ENCODE results near the gene DNMBP. TPM values are rescaled to one million over a fixed set of nuclear protein-coding genes. Genes with fewer than 3 reads are reported as not detected.

DNMBP gene
- total RNA-seq, 1 experiment from 2014 or later = 60.3 TPM

DNA sequence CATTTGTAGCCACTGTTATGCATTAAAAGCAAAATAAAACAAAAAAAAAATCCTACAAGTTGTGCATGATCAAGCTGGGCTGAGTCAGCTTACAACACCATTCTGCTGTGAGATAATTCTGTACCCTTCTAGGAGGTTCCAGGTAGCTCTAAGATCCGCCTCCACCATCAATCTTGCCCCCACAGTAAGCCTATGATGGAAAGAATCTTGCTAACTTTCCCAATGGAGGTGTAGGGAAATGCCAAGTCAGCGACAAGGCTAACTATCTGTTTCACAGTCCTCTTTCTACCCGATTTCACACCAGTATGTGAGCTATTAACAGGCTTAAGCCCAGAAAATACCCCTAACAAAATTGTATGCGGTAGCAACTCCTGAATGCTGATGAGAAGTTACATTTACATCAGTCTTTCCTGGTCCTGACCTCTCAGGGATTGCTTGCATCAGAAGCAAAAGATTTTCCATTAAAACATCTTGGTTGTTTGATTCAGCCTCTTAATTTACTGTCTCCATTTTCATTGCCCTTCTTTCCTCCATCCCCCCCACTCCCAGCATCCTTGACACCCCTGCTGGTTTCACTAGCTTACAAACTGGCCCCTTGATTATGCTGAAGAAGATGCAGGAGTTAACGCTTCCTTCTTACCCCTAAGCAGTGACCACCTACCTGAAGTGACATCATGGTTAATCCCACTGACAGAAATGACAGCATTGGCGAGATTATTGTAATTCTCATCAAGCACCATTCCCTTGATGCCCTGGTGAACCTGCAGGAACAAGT lies 44.1 kb upstream of the DNMBP start:
- Histone ChIP-seq H4K20me1 (ENCODE audit: insufficient read depth) (no peaks in the 10 kb centered on the region), H3K79me2 (ENCODE audit: insufficient read depth, low read length) (no peaks in the 10 kb centered on the region), H3K27ac (ENCODE audit: low read depth, low read length) (no peak overlapping the region), H2AFZ (ENCODE audit: low read depth, low read length, poor library complexity, severe bottlenecking) (no peak overlapping the region), H3K36me3 (ENCODE audit: control insufficient read depth in 1 of 2, insufficient read depth in 2 of 2, low read length in 2 of 2) (no peaks in the 10 kb centered on the region), H3K9ac (ENCODE audit: low read length) (no peak overlapping the region), H3K27me3 (ENCODE audit: insufficient read depth, low read length) (no peaks in the 10 kb centered on the region), H3K4me2 (ENCODE audit: low read length) (no peak overlapping the region), H3K4me3 (replicated peaks in 1 of 2; ENCODE audit: low read depth in 1 of 2, low read length in 2 of 2) (no peak overlapping the region), H3K9me3 (ENCODE audit: control insufficient read depth in 1 of 2, insufficient read depth in 1 of 2, low read depth in 1 of 2, low read length in 2 of 2) (peaks cover 0 to 3% of the 10 kb centered on the region in 2 experiments; a peak in 1 of 4 replicates), H3K9me2 (ENCODE audit: insufficient read depth) (no peaks in the 10 kb centered on the region), H3K4me1 (ENCODE audit: control insufficient read depth in 1 of 2, insufficient read depth in 2 of 2, low read length in 2 of 2) (no peaks in the 10 kb centered on the region)
- CTCF ChIA-PET = interaction anchor here (0.7 to 2.0 kb wide), 4 partner anchors 8 to 208 kb away, joined by 3 to 11 read pairs (median 3); no protein-coding TSS in a partner anchor
- no peak for ATAC-seq
- no TSS peak for BruUV-seq (replicated peaks)
- DNase-seq (ENCODE audit: low read depth, low spot score) = no peak
- TF ChIP-seq CBX3 (IDR thresholded peaks at IDR 0.05; ENCODE audit: low read depth) (no peak), YY1 (IDR thresholded peaks at IDR 0.05; ENCODE audit: extremely low read depth, insufficient replicate concordance, low read depth, low read length) (no peak), SRF (IDR thresholded peaks at IDR 0.05; ENCODE audit: low read depth) (no peak), FOSL1 (IDR thresholded peaks at IDR 0.05; ENCODE audit: low read depth) (no peak), SP1 (IDR thresholded peaks at IDR 0.05; ENCODE audit: low read depth) (no peak), EGR1 (IDR thresholded peaks at IDR 0.05; ENCODE audit: low read depth) (no peak), RAD21 (IDR thresholded peaks at IDR 0.05; ENCODE audit: low read depth) (no peak), JUND (IDR thresholded peaks at IDR 0.05) (no peak), SIN3A (IDR thresholded peaks at IDR 0.05; ENCODE audit: low read depth) (no peak), ZFX (IDR thresholded peaks at IDR 0.05) (no peak), POLR2A (IDR thresholded peaks at IDR 0.05; ENCODE audit: borderline replicate concordance, extremely low read depth, insufficient read depth, insufficient read length) (no peak), ZNF274 (IDR thresholded peaks at IDR 0.05; ENCODE audit: low read depth, low read length) (no peak), POLR2AphosphoS5 (IDR thresholded peaks at IDR 0.05; ENCODE audit: low read depth, low read length) (no peak), TCF7L2 (IDR thresholded peaks at IDR 0.05; ENCODE audit: borderline replicate concordance, extremely low read depth, insufficient read depth, insufficient read length) (no peak)
- TF ChIP-seq, protein P1, sequence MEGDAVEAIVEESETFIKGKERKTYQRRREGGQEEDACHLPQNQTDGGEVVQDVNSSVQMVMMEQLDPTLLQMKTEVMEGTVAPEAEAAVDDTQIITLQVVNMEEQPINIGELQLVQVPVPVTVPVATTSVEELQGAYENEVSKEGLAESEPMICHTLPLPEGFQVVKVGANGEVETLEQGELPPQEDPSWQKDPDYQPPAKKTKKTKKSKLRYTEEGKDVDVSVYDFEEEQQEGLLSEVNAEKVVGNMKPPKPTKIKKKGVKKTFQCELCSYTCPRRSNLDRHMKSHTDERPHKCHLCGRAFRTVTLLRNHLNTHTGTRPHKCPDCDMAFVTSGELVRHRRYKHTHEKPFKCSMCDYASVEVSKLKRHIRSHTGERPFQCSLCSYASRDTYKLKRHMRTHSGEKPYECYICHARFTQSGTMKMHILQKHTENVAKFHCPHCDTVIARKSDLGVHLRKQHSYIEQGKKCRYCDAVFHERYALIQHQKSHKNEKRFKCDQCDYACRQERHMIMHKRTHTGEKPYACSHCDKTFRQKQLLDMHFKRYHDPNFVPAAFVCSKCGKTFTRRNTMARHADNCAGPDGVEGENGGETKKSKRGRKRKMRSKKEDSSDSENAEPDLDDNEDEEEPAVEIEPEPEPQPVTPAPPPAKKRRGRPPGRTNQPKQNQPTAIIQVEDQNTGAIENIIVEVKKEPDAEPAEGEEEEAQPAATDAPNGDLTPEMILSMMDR (IDR thresholded peaks at IDR 0.05 in 2 of 3, conservative IDR thresholded peaks at IDR 0.05 in 1 of 3; ENCODE audit: borderline replicate concordance in 1 of 3, insufficient read depth in 1 of 3, low read depth in 2 of 3, low read length in 2 of 3) = no peak
- TF ChIP-seq, protein P2, sequence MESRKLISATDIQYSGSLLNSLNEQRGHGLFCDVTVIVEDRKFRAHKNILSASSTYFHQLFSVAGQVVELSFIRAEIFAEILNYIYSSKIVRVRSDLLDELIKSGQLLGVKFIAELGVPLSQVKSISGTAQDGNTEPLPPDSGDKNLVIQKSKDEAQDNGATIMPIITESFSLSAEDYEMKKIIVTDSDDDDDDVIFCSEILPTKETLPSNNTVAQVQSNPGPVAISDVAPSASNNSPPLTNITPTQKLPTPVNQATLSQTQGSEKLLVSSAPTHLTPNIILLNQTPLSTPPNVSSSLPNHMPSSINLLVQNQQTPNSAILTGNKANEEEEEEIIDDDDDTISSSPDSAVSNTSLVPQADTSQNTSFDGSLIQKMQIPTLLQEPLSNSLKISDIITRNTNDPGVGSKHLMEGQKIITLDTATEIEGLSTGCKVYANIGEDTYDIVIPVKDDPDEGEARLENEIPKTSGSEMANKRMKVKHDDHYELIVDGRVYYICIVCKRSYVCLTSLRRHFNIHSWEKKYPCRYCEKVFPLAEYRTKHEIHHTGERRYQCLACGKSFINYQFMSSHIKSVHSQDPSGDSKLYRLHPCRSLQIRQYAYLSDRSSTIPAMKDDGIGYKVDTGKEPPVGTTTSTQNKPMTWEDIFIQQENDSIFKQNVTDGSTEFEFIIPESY (IDR thresholded peaks at IDR 0.05; ENCODE audit: extremely low read depth, insufficient replicate concordance, low read length) = no peak
- TF ChIP-seq, protein P3, sequence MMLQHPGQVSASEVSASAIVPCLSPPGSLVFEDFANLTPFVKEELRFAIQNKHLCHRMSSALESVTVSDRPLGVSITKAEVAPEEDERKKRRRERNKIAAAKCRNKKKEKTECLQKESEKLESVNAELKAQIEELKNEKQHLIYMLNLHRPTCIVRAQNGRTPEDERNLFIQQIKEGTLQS (IDR thresholded peaks at IDR 0.05) = no peak
- TF ChIP-seq, protein P4, sequence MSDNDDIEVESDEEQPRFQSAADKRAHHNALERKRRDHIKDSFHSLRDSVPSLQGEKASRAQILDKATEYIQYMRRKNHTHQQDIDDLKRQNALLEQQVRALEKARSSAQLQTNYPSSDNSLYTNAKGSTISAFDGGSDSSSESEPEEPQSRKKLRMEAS (IDR thresholded peaks at IDR 0.05) = no peak
- TF ChIP-seq, protein P5, sequence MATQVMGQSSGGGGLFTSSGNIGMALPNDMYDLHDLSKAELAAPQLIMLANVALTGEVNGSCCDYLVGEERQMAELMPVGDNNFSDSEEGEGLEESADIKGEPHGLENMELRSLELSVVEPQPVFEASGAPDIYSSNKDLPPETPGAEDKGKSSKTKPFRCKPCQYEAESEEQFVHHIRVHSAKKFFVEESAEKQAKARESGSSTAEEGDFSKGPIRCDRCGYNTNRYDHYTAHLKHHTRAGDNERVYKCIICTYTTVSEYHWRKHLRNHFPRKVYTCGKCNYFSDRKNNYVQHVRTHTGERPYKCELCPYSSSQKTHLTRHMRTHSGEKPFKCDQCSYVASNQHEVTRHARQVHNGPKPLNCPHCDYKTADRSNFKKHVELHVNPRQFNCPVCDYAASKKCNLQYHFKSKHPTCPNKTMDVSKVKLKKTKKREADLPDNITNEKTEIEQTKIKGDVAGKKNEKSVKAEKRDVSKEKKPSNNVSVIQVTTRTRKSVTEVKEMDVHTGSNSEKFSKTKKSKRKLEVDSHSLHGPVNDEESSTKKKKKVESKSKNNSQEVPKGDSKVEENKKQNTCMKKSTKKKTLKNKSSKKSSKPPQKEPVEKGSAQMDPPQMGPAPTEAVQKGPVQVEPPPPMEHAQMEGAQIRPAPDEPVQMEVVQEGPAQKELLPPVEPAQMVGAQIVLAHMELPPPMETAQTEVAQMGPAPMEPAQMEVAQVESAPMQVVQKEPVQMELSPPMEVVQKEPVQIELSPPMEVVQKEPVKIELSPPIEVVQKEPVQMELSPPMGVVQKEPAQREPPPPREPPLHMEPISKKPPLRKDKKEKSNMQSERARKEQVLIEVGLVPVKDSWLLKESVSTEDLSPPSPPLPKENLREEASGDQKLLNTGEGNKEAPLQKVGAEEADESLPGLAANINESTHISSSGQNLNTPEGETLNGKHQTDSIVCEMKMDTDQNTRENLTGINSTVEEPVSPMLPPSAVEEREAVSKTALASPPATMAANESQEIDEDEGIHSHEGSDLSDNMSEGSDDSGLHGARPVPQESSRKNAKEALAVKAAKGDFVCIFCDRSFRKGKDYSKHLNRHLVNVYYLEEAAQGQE (IDR thresholded peaks at IDR 0.05; ENCODE audit: low read depth) = no peak
- RAD21 ChIA-PET (ENCODE audit: low non-redundant PET in 1 of 2, low total read pairs in 2 of 2, uncharacterized antibody in 2 of 2, unreplicated experiment in 2 of 2) = no interaction called here
- POLR2A ChIA-PET = interaction anchor here (1.4 kb wide), 1 partner anchor 8 kb away, joined by 4 read pairs; no protein-coding TSS in a partner anchor
- intact Hi-C loops (cut with micrococcal nuclease) = no loop called here
